ENCODE results near the gene TBC1D26. TPM values are rescaled to one million over a fixed set of nuclear protein-coding genes. Genes with fewer than 3 reads are reported as not detected.
"Not testable (repeated sequence)": the region's sequence is repeated elsewhere in the genome, so short reads cannot be mapped to it uniquely, and the experiment has no call there.

The TBC1D26 gene
- total RNA-seq, 1 donor from 2014 or later, result 0.78 TPM

DNA sequence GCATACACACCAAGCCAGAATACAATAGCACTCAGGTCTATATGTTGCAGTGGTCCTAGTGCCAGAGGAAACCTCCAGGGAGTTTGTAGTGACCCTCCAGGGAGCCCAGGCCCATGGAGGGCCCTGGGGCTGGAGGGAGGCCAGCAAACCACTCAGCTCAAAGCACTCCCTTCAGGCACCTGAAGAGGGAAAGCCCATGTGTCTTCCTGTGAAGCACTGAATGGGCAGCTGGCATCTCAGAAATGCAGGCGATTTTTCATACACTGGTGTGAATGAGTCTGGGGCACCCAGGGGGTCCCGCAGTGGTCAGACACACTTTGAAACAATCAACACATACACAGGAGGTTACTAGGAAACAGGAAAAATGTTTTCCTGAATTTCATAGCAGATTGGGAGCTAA lies 12.8 kb downstream of the TBC1D26 start:
- H3K4me3 Mint-ChIP-seq (ENCODE audit: unreplicated experiment), result no peak overlapping the region
- no peaks in the 10 kb centered on the region for H3K36me3 Mint-ChIP-seq (ENCODE audit: unreplicated experiment)
- peaks cover 8% of the 10 kb centered on the region for H3K9me3 Mint-ChIP-seq (ENCODE audit: unreplicated experiment)
- no peak for DNase-seq (ENCODE audit: extremely low spot score, unreplicated experiment)
- no peak for TF ChIP-seq CTCF (IDR thresholded peaks at IDR 0.05)
- H3K4me1 Mint-ChIP-seq (ENCODE audit: unreplicated experiment), result peaks cover 18% of the 10 kb centered on the region
- H3K27ac Mint-ChIP-seq (ENCODE audit: unreplicated experiment), result peak overlapping the region; percentile 54
- no peaks in the 10 kb centered on the region for H3K27me3 Mint-ChIP-seq (ENCODE audit: unreplicated experiment)

- H3K4me3 Mint-ChIP-seq (ENCODE audit: unreplicated experiment); H3K9me3 Mint-ChIP-seq (ENCODE audit: unreplicated experiment); H3K27ac Mint-ChIP-seq (ENCODE audit: unreplicated experiment); DNase-seq (ENCODE audit: extremely low spot score, unreplicated experiment); H3K27me3 Mint-ChIP-seq (ENCODE audit: unreplicated experiment); H3K36me3 Mint-ChIP-seq (ENCODE audit: unreplicated experiment): not testable (repeated sequence)
- peaks cover 14% of the 10 kb centered on the region for H3K4me1 Mint-ChIP-seq (ENCODE audit: unreplicated experiment)
Observed at GRCh38 chr17:15749403-15749802, 17.3 kb downstream of the TBC1D26 start.

GRCh38 chr17:15768865-15769533 lies 36.9 kb downstream of the TBC1D26 start:
- not testable (repeated sequence) for H3K4me1 Mint-ChIP-seq (ENCODE audit: unreplicated experiment); H3K9me3 Mint-ChIP-seq (ENCODE audit: unreplicated experiment); DNase-seq (ENCODE audit: extremely low spot score, unreplicated experiment); H3K27ac Mint-ChIP-seq (ENCODE audit: unreplicated experiment); H3K36me3 Mint-ChIP-seq (ENCODE audit: unreplicated experiment); H3K4me3 Mint-ChIP-seq (ENCODE audit: unreplicated experiment); H3K27me3 Mint-ChIP-seq (ENCODE audit: unreplicated experiment)

GRCh38 chr17:15770679-15771078 lies 38.6 kb downstream of the TBC1D26 start:
- Mint-ChIP-seq H3K9me3 (ENCODE audit: unreplicated experiment) (peaks cover 10% of the 10 kb centered on the region), H3K27me3 (ENCODE audit: unreplicated experiment) (peaks cover 21% of the 10 kb centered on the region)
- H3K4me1 Mint-ChIP-seq (ENCODE audit: unreplicated experiment); H3K36me3 Mint-ChIP-seq (ENCODE audit: unreplicated experiment); H3K4me3 Mint-ChIP-seq (ENCODE audit: unreplicated experiment); H3K27ac Mint-ChIP-seq (ENCODE audit: unreplicated experiment); DNase-seq (ENCODE audit: extremely low spot score, unreplicated experiment): not testable (repeated sequence)

- H3K4me1 Mint-ChIP-seq (ENCODE audit: unreplicated experiment), result no peaks in the 10 kb centered on the region
- no peak for DNase-seq (ENCODE audit: extremely low spot score, unreplicated experiment)
- no peak for TF ChIP-seq CTCF (IDR thresholded peaks at IDR 0.05)
- H3K4me3 Mint-ChIP-seq (ENCODE audit: unreplicated experiment), result no peak overlapping the region
- peaks cover 27% of the 10 kb centered on the region for H3K27me3 Mint-ChIP-seq (ENCODE audit: unreplicated experiment)
- H3K27ac Mint-ChIP-seq (ENCODE audit: unreplicated experiment), result no peak overlapping the region
- peaks cover 29% of the 10 kb centered on the region for H3K9me3 Mint-ChIP-seq (ENCODE audit: unreplicated experiment)
- H3K36me3 Mint-ChIP-seq (ENCODE audit: unreplicated experiment), result peaks cover 4% of the 10 kb centered on the region
Observed at GRCh38 chr17:15776871-15777270, 44.8 kb downstream of the TBC1D26 start.

DNA sequence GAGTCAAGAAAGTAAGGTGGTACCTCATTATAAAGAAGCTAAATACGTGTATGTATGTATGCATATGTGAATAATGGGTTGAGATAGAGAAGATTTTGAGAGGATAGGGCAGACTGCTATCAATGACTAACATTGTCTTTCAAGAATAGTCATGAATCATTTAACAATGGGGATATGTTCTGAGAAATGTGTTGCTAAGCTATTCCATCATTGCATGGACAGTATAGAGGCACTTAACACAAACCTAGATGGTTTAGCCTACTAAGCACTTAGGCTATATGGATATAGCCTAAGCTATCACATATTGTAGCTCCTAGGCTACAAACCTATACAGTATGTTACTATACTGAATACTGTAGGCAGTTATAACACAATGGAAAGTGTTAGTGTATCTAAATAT lies 45.2 kb downstream of the TBC1D26 start:
- Mint-ChIP-seq H3K9me3 (ENCODE audit: unreplicated experiment) (peaks cover 29% of the 10 kb centered on the region), H3K27ac (ENCODE audit: unreplicated experiment) (no peak overlapping the region), H3K27me3 (ENCODE audit: unreplicated experiment) (peaks cover 27% of the 10 kb centered on the region), H3K4me3 (ENCODE audit: unreplicated experiment) (no peak overlapping the region), H3K4me1 (ENCODE audit: unreplicated experiment) (no peaks in the 10 kb centered on the region), H3K36me3 (ENCODE audit: unreplicated experiment) (peaks cover 4% of the 10 kb centered on the region)
- no peak for TF ChIP-seq CTCF (IDR thresholded peaks at IDR 0.05)
- no peak for DNase-seq (ENCODE audit: extremely low spot score, unreplicated experiment)
